Thoracic aorta (tissue), 2 donors: ENCODE results near the gene ALCAM. TPM values are rescaled to one million over a fixed set of nuclear protein-coding genes. Genes with fewer than 3 reads are reported as not detected.

ENCODE experiments used
- ATAC-seq: fragments of 150-250 bp; one replicate; pipeline ENCODE4 v1.8.0; 2017; ENCODE audit warnings: low read depth; ENCODE audit not compliant: insufficient number of reproducible peaks, low FRiP score
- DNase-seq: peaks from one replicate; pipeline ENCODE4 v3.0.0-alpha.2; 2020; ENCODE audit warnings: low spot score
- H3K27ac ChIP-seq, 2 donors: fragments of 200-600 bp; sonication (generic); 1 replicate in 1 of 2; 2 replicates in 1 of 2; pipeline ENCODE4 v1.5.1; 2016; ENCODE audit warnings: mild to moderate bottlenecking in 2 of 2, moderate library complexity in 2 of 2
- H3K27me3 ChIP-seq: fragments of 200-600 bp; sonication (generic); replicated peaks from 2 replicates; pipeline ENCODE4 v1.6.0; 2016; ENCODE audit warnings: mild to moderate bottlenecking; ENCODE audit not compliant: insufficient read depth
- H3K36me3 ChIP-seq: fragments of 200-600 bp; sonication (generic); one replicate; pipeline ENCODE4 v1.5.1; 2016
- H3K4me1 ChIP-seq, 2 donors: fragments of 200-600 bp; sonication (generic); 1 replicate in 1 of 2; 2 replicates in 1 of 2; pipeline versions ENCODE4 v1.5.1 to v1.6.0; 2016; ENCODE audit warnings: low read depth in 2 of 2, mild to moderate bottlenecking in 1 of 2; ENCODE audit not compliant: control insufficient read depth in 1 of 2
- H3K4me3 ChIP-seq: fragments of 200-600 bp; sonication (generic); 2 replicates; pipeline ENCODE4 v1.5.1; 2016; ENCODE audit warnings: mild to moderate bottlenecking
- H3K9me3 ChIP-seq: fragments of 200-600 bp; sonication (generic); 2 replicates; pipeline ENCODE4 v1.5.1; 2016
- total RNA-seq, 2 donors: library from RNA; depleted of rRNA; stranded (reverse); fragments of >200 nt; gene quantifications; one replicate each; pipeline versions ENCODE4 v1.1.0 to v1.2.3, GENCODE V29; 2016
- TF ChIP-seq, protein P1 (sequence below): fragments of 200-600 bp; sonication (generic); IDR thresholded peaks from one replicate; pipeline ENCODE4 v1.5.1; 2019; ENCODE audit warnings: antibody characterized with exemption

Gene ALCAM
- total RNA-seq, 2 donors from 2014 or later: 109 to 122 TPM

DNA sequence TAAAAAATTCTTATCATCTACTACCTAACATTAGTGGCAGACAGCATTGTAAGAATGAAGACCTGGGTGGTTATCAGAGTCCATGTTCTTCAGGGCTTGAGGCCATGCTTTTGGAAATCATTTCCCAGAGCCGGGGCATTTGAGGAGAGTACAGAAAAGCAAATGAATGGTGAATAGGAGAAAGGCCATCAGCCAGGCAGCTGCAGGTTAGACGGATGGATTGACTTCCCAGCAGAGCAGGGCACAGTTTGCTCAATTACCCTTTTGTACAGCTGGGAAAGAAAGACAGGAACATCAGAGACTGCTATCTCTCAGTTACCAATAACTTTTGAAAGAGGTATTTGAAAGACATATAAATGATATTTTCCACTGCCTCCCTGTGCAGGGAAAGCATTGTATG, 135.6 kb downstream of the ALCAM start:
- Histone ChIP-seq H3K9me3 (no peaks in the 10 kb centered on the region), H3K27ac (no peak overlapping the region), H3K4me1 (peaks cover 7 to 36% of the 10 kb centered on the region in 2 donors), H3K4me3 (no peak overlapping the region), H3K36me3 (no peaks in the 10 kb centered on the region), H3K27me3 (no peaks in the 10 kb centered on the region)
- TF ChIP-seq, protein P1, sequence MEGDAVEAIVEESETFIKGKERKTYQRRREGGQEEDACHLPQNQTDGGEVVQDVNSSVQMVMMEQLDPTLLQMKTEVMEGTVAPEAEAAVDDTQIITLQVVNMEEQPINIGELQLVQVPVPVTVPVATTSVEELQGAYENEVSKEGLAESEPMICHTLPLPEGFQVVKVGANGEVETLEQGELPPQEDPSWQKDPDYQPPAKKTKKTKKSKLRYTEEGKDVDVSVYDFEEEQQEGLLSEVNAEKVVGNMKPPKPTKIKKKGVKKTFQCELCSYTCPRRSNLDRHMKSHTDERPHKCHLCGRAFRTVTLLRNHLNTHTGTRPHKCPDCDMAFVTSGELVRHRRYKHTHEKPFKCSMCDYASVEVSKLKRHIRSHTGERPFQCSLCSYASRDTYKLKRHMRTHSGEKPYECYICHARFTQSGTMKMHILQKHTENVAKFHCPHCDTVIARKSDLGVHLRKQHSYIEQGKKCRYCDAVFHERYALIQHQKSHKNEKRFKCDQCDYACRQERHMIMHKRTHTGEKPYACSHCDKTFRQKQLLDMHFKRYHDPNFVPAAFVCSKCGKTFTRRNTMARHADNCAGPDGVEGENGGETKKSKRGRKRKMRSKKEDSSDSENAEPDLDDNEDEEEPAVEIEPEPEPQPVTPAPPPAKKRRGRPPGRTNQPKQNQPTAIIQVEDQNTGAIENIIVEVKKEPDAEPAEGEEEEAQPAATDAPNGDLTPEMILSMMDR: no peak
- DNase-seq: no peak
- ATAC-seq: no peak

DNA sequence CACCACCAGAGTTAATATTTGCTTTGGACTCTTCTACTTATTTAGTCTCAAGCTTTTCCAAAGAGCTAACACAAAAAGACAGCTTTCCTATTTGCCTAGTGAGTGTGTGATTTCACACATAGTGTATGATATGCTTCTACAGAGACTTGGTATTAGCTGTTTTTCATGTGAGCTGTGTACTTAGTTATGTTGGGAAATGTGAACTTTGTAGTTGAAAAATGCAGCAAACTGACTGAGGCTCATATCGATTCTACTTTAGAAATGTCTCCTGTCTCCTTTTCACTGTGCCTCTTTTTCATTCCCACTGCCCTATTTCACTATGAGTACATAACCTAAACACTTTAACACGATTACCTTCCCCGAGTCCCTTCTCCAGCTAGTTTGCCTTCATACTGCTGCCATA, 136.5 kb downstream of the ALCAM start:
- TF ChIP-seq, protein P1: no peak
- peaks cover 7 to 36% of the 10 kb centered on the region in 2 donors for H3K4me1 ChIP-seq

DNA sequence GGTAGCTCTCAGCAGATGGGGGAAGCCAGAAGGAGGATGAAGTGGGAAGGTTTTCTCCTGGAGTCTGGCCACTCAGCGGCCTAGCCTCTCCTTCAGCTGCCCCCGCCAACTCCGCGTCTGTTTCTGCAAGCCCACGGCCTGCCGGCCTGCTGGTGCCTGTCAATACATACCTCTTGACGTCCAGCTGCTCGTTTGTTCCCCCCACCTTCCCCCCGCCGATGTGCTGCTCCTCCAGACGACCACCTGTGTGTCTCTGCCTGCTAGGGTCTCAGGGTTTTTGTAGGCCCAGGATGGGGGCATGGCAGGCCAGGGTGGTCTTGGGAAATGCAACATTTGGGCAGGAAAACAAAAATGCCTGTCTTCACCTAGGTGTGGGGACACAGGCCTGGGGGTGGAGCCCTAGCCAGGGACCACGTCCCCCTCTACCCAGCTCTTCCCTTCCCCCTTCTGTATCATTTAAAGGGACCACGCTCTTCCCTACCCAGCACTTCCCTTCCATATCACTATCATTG, 137.8 kb downstream of the ALCAM start:
- Histone ChIP-seq H3K4me3 (no peak overlapping the region), H3K27me3 (no peaks in the 10 kb centered on the region), H3K27ac (no peak overlapping the region), H3K4me1 (peaks cover 7 to 32% of the 10 kb centered on the region in 2 donors), H3K36me3 (no peaks in the 10 kb centered on the region), H3K9me3 (no peaks in the 10 kb centered on the region)
- ATAC-seq (no peak), DNase-seq (no peak)
- TF ChIP-seq, protein P1: no peak

More for the DNA sequence above, 136.5 kb downstream of the ALCAM start:
- Histone ChIP-seq H3K27ac (no peak overlapping the region), H3K36me3 (no peaks in the 10 kb centered on the region), H3K9me3 (no peaks in the 10 kb centered on the region), H3K27me3 (no peaks in the 10 kb centered on the region), H3K4me3 (peak overlapping the region; percentile 12)
- DNase-seq (no peak), ATAC-seq (no peak)

DNA sequence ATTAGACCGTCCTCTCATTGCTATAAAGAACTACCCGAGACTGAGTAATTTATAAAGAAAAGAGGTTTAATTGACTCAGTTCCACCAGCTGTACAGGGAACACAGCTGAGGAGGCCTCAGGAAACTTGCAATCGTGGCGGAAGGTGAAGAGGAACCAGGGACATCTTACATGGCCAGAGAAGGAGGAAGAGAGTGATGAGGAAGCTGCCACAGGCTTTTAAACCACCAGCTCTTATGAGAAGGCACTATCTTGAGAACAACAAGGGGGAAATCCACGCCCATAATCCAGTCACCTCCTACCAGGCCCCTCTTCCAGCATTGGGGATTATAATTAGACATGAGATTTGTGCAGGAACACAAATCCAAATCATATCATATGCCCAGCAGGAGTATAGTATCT, 138.5 kb downstream of the ALCAM start:
- TF ChIP-seq, protein P1: no peak
- no peaks in the 10 kb centered on the region for H3K27me3 ChIP-seq
- no peak overlapping the region for H3K4me3 ChIP-seq
- H3K27ac ChIP-seq: no peak overlapping the region
- DNase-seq: no peak
- H3K9me3 ChIP-seq: no peaks in the 10 kb centered on the region
- ATAC-seq: no peak
- peaks cover 6 to 28% of the 10 kb centered on the region in 2 donors for H3K4me1 ChIP-seq
- no peaks in the 10 kb centered on the region for H3K36me3 ChIP-seq

DNA sequence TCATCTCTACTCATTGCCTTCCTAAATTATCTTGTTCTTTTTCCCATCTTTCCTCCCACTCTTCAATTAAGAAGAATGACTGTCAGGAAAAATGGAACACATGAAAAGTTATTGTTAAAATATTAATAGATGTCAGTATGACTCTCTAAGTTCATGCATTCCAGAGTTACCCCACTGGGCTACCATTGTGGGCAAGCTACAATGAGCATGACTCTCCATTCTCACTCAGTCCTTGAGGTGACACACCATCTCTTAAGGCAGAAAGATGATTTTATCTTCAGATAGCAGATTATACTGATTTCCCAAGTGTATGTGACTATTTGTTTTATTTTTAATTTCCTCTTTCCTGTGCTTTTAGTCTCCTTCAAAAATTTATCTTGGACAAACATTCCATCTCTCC, 144.3 kb downstream of the ALCAM start:
- Histone ChIP-seq H3K4me1 (peaks cover 5 to 15% of the 10 kb centered on the region in 2 donors), H3K36me3 (no peaks in the 10 kb centered on the region), H3K27ac (no peak overlapping the region), H3K4me3 (no peak overlapping the region), H3K9me3 (no peaks in the 10 kb centered on the region), H3K27me3 (no peaks in the 10 kb centered on the region)
- TF ChIP-seq, protein P1: no peak
- ATAC-seq (no peak), DNase-seq (no peak)
